Tibial nerve (tissue), 4 donors: ENCODE results near the gene WDR1.

Experiments used
- EP300 ChIP-seq, 2 donors: sonication (generic); formaldehyde crosslinking; IDR thresholded peaks; one replicate each; pipeline ENCODE4 v1.6.1; 2017; ENCODE audit warnings: antibody characterized with exemption in 2 of 2, mild to moderate bottlenecking in 1 of 2
- POLR2A ChIP-seq, 2 donors: fragments of 450-650 bp; IDR thresholded peaks; one replicate each; pipeline ENCODE4 v1.6.1; 2017; ENCODE audit warnings: antibody characterized with exemption in 2 of 2, mild to moderate bottlenecking in 2 of 2, moderate library complexity in 2 of 2
- TF ChIP-seq, protein P1 (sequence below), 5 experiments: fragments of 200-600 bp in 3 of 5; fragments of 450-650 bp in 2 of 5; sonication (generic) in 3 of 5; IDR thresholded peaks; one replicate each; pipeline ENCODE4 v1.5.1; 2016 to 2019; ENCODE audit warnings: antibody characterized with exemption in 5 of 5, mild to moderate bottlenecking in 3 of 5, moderate library complexity in 2 of 5

DNA sequence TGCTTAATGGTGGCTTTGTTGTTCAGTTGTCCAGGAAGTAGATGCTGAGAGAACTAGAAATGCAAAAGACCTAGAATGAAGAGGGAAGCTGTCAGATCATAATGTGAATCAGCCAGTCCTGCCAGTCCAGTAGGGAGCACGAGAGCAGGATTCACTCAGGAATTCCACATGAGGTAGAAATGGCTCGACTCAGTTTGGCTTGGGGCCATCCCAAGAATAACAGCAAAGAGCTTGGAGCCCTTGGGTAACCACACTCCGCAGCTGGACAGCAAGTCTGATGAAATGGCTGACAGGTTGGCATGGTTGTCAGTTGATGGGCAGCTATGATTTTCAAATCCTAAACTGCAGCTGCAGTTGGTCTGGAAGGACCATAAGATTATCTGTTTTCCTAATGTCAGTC, 44.5 kb upstream of the WDR1 start:
- TF ChIP-seq POLR2A (IDR thresholded peaks at IDR 0.05) (no peak), EP300 (IDR thresholded peaks at IDR 0.05) (no peak)
- TF ChIP-seq, protein P1, sequence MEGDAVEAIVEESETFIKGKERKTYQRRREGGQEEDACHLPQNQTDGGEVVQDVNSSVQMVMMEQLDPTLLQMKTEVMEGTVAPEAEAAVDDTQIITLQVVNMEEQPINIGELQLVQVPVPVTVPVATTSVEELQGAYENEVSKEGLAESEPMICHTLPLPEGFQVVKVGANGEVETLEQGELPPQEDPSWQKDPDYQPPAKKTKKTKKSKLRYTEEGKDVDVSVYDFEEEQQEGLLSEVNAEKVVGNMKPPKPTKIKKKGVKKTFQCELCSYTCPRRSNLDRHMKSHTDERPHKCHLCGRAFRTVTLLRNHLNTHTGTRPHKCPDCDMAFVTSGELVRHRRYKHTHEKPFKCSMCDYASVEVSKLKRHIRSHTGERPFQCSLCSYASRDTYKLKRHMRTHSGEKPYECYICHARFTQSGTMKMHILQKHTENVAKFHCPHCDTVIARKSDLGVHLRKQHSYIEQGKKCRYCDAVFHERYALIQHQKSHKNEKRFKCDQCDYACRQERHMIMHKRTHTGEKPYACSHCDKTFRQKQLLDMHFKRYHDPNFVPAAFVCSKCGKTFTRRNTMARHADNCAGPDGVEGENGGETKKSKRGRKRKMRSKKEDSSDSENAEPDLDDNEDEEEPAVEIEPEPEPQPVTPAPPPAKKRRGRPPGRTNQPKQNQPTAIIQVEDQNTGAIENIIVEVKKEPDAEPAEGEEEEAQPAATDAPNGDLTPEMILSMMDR (IDR thresholded peaks at IDR 0.05), result no peak
